Measurements from ENCODE around the gene PEX14. TPM values are rescaled to one million over a fixed set of nuclear protein-coding genes. Genes with fewer than 3 reads are reported as not detected.

PEX14 gene
- total and polyA plus RNA-seq, 5 donors from 2014 or later, result 3.5 to 22.4 (median 4.9) TPM

- H3K4me1 ChIP-seq (ENCODE audit: control insufficient read depth, insufficient read depth, low read length, poor library complexity, severe bottlenecking), result no peaks in the 10 kb centered on the region
- DNase-seq (no peak), ATAC-seq (ENCODE audit: low read depth in 2 of 2) (no peak)
- Mint-ChIP-seq H3K27me3 (no peaks in the 10 kb centered on the region), H3K36me3 (peaks cover 5% of the 10 kb centered on the region), H3K27ac (no peak overlapping the region), H3K4me1 (peaks cover 0 to 11% (median 6%) of the 10 kb centered on the region in 4 donors), H3K4me3 (no peak overlapping the region), H3K9me3 (no peaks in the 10 kb centered on the region)
- no peak overlapping the region for H3K27ac ChIP-seq (ENCODE audit: insufficient read depth, low read length, poor library complexity, severe bottlenecking)
- H3K36me3 ChIP-seq (ENCODE audit: control insufficient read depth, insufficient read depth, low read length), result peaks cover 3% of the 10 kb centered on the region
- no peak overlapping the region for H3K4me3 ChIP-seq (ENCODE audit: low read depth, low read length)
- H3K9me3 ChIP-seq (ENCODE audit: control insufficient read depth in 2 of 2, low read length in 2 of 2), result no peaks in the 10 kb centered on the region
- H3K27me3 ChIP-seq (ENCODE audit: control insufficient read depth, insufficient read depth, low read length), result no peaks in the 10 kb centered on the region
Measured at GRCh38 chr1:10593750-10594149, 119.0 kb downstream of the PEX14 start.

GRCh38 chr1:10594595-10595223, 120.0 kb downstream of the PEX14 start:
- Mint-ChIP-seq H3K4me3 (no peak overlapping the region), H3K9me3 (no peaks in the 10 kb centered on the region), H3K27me3 (no peaks in the 10 kb centered on the region), H3K4me1 (peaks cover 0 to 12% (median 6%) of the 10 kb centered on the region in 4 donors), H3K27ac (no peak overlapping the region), H3K36me3 (peaks cover 13% of the 10 kb centered on the region)
- Histone ChIP-seq H3K27me3 (ENCODE audit: control insufficient read depth, insufficient read depth, low read length) (no peaks in the 10 kb centered on the region), H3K36me3 (ENCODE audit: control insufficient read depth, insufficient read depth, low read length) (peaks cover 11% of the 10 kb centered on the region), H3K4me3 (ENCODE audit: low read depth, low read length) (no peak overlapping the region), H3K27ac (ENCODE audit: insufficient read depth, low read length, poor library complexity, severe bottlenecking) (no peak overlapping the region), H3K4me1 (ENCODE audit: control insufficient read depth, insufficient read depth, low read length, poor library complexity, severe bottlenecking) (no peaks in the 10 kb centered on the region), H3K9me3 (ENCODE audit: control insufficient read depth in 2 of 2, low read length in 2 of 2) (no peaks in the 10 kb centered on the region)
- DNase-seq (no peak), ATAC-seq (ENCODE audit: low read depth in 2 of 2) (no peak)

DNA sequence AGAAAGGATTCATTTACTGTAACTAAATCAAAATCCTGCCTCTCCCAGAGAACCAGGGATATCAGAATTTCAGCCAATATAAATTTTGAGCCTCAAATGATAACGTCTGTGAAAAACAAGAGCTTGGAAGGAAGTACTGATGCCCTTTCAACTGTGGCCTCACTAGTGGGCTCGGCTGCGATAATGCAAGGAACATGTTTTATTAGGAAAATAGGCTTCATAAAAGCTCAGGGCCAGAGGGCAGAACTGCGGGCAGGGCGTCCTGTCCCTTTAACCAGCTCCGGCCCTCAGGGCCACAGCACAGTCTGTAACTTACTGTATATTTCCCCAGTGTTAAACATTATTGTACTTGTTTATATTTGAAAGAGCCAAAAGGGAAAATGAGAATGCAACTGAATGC, 122.0 kb downstream of the PEX14 start:
- no peak overlapping the region for H3K4me3 Mint-ChIP-seq
- peaks cover 18% of the 10 kb centered on the region for H3K36me3 Mint-ChIP-seq
- peaks cover 0 to 12% (median 8%) of the 10 kb centered on the region in 4 donors for H3K4me1 Mint-ChIP-seq
- H3K4me3 ChIP-seq (ENCODE audit: low read depth, low read length), result no peak overlapping the region
- H3K27ac ChIP-seq (ENCODE audit: insufficient read depth, low read length, poor library complexity, severe bottlenecking), result no peak overlapping the region
- H3K9me3 ChIP-seq (ENCODE audit: control insufficient read depth in 2 of 2, low read length in 2 of 2), result no peaks in the 10 kb centered on the region
- H3K36me3 ChIP-seq (ENCODE audit: control insufficient read depth, insufficient read depth, low read length), result peaks cover 13% of the 10 kb centered on the region
- no peaks in the 10 kb centered on the region for H3K27me3 ChIP-seq (ENCODE audit: control insufficient read depth, insufficient read depth, low read length)
- no peaks in the 10 kb centered on the region for H3K9me3 Mint-ChIP-seq
- H3K27me3 Mint-ChIP-seq, result no peaks in the 10 kb centered on the region
- DNase-seq (no peak), ATAC-seq (ENCODE audit: low read depth in 2 of 2) (no peak)
- H3K4me1 ChIP-seq (ENCODE audit: control insufficient read depth, insufficient read depth, low read length, poor library complexity, severe bottlenecking), result no peaks in the 10 kb centered on the region
- H3K27ac Mint-ChIP-seq, result no peak overlapping the region

GRCh38 chr1:10597492-10598388, 123.0 kb downstream of the PEX14 start:
- H3K36me3 Mint-ChIP-seq, result peaks cover 23% of the 10 kb centered on the region
- ATAC-seq (ENCODE audit: low read depth in 2 of 2) (no peak), DNase-seq (no peak)
- no peak overlapping the region for H3K4me3 Mint-ChIP-seq
- no peaks in the 10 kb centered on the region for H3K9me3 Mint-ChIP-seq
- Histone ChIP-seq H3K4me3 (ENCODE audit: low read depth, low read length) (no peak overlapping the region), H3K27me3 (ENCODE audit: control insufficient read depth, insufficient read depth, low read length) (no peaks in the 10 kb centered on the region), H3K9me3 (ENCODE audit: control insufficient read depth in 2 of 2, low read length in 2 of 2) (no peaks in the 10 kb centered on the region), H3K36me3 (ENCODE audit: control insufficient read depth, insufficient read depth, low read length) (peaks cover 11% of the 10 kb centered on the region), H3K27ac (ENCODE audit: insufficient read depth, low read length, poor library complexity, severe bottlenecking) (no peak overlapping the region), H3K4me1 (ENCODE audit: control insufficient read depth, insufficient read depth, low read length, poor library complexity, severe bottlenecking) (no peaks in the 10 kb centered on the region)
- peak overlapping the region in 1 of 3 donors; percentile 44 for H3K27ac Mint-ChIP-seq
- H3K27me3 Mint-ChIP-seq, result no peaks in the 10 kb centered on the region
- peaks cover 0 to 12% (median 8%) of the 10 kb centered on the region in 4 donors for H3K4me1 Mint-ChIP-seq

DNA sequence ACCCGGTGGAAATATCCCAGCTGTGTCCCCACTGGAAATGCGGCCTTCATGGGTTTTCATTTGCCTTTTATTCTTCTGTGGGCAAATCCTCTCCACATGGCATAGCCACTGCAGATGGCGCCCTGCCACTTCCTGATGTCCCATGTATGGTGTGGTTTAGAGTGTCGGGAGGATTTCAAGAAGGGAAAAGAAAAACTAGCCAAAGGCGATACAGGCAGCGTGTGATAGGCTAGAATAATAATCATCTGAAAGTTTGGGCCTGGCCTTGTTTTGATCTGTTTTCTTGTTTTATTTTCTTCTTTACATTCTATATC, 123.6 kb downstream of the PEX14 start:
- H3K27ac ChIP-seq (ENCODE audit: insufficient read depth, low read length, poor library complexity, severe bottlenecking), result no peak overlapping the region
- DNase-seq (no peak), ATAC-seq (ENCODE audit: low read depth in 2 of 2) (no peak)
- no peak overlapping the region for H3K4me3 ChIP-seq (ENCODE audit: low read depth, low read length)
- Mint-ChIP-seq H3K36me3 (peaks cover 23% of the 10 kb centered on the region), H3K9me3 (no peaks in the 10 kb centered on the region), H3K27me3 (no peaks in the 10 kb centered on the region), H3K4me1 (peaks cover 0 to 16% (median 8%) of the 10 kb centered on the region in 4 donors), H3K27ac (peak overlapping the region in 1 of 3 donors; percentile 44), H3K4me3 (no peak overlapping the region)
- H3K36me3 ChIP-seq (ENCODE audit: control insufficient read depth, insufficient read depth, low read length), result peaks cover 11% of the 10 kb centered on the region
- no peaks in the 10 kb centered on the region for H3K4me1 ChIP-seq (ENCODE audit: control insufficient read depth, insufficient read depth, low read length, poor library complexity, severe bottlenecking)
- no peaks in the 10 kb centered on the region for H3K27me3 ChIP-seq (ENCODE audit: control insufficient read depth, insufficient read depth, low read length)
- no peaks in the 10 kb centered on the region for H3K9me3 ChIP-seq (ENCODE audit: control insufficient read depth in 2 of 2, low read length in 2 of 2)

DNA sequence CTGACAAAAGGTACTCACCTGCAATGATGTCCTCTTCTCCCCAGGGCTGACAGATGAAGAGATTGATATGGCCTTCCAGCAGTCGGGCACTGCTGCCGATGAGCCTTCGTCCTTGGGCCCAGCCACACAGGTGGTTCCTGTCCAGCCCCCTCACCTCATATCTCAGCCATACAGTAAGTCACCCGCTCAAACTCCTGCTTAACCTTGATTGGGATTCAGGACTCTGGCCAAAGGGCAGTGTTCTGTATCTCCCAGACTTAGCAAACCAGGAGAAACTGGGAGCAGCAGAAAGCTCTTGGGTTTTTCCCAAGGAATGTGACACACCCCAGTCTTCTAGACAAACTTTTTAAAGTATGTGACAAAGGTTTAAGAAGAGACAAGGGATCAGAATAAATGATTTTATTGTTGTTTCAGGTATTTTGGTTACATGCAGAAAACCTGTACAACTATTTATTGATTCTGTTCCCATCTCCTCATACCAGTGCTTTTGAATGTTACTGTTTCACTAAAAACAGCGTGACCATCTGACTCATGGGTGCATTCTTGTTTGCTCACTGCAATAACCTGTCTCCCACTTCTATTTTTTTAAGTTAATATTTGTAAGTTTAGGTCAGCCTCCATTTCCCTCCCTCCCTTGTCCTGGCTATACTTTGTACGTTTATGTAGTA, 124.6 kb downstream of the PEX14 start:
- Histone ChIP-seq H3K27me3 (ENCODE audit: control insufficient read depth, insufficient read depth, low read length) (no peaks in the 10 kb centered on the region), H3K4me1 (ENCODE audit: control insufficient read depth, insufficient read depth, low read length, poor library complexity, severe bottlenecking) (no peaks in the 10 kb centered on the region), H3K4me3 (ENCODE audit: low read depth, low read length) (no peak overlapping the region), H3K36me3 (ENCODE audit: control insufficient read depth, insufficient read depth, low read length) (peaks cover 11% of the 10 kb centered on the region), H3K27ac (ENCODE audit: insufficient read depth, low read length, poor library complexity, severe bottlenecking) (no peak overlapping the region), H3K9me3 (ENCODE audit: control insufficient read depth in 2 of 2, low read length in 2 of 2) (no peaks in the 10 kb centered on the region)
- Mint-ChIP-seq H3K4me1 (peaks cover 0 to 16% (median 7%) of the 10 kb centered on the region in 4 donors), H3K27me3 (no peaks in the 10 kb centered on the region), H3K9me3 (no peaks in the 10 kb centered on the region), H3K4me3 (no peak overlapping the region), H3K27ac (peak overlapping the region in 1 of 3 donors; percentile 44), H3K36me3 (peaks cover 23% of the 10 kb centered on the region)
- no peak for DNase-seq
- ATAC-seq (ENCODE audit: low read depth in 2 of 2), result no peak

- no peak for ATAC-seq (ENCODE audit: low read depth in 2 of 2)
- Histone ChIP-seq H3K9me3 (ENCODE audit: control insufficient read depth in 2 of 2, low read length in 2 of 2) (no peaks in the 10 kb centered on the region), H3K27ac (ENCODE audit: insufficient read depth, low read length, poor library complexity, severe bottlenecking) (no peak overlapping the region), H3K4me1 (ENCODE audit: control insufficient read depth, insufficient read depth, low read length, poor library complexity, severe bottlenecking) (no peaks in the 10 kb centered on the region), H3K36me3 (ENCODE audit: control insufficient read depth, insufficient read depth, low read length) (peaks cover 18% of the 10 kb centered on the region), H3K4me3 (ENCODE audit: low read depth, low read length) (no peak overlapping the region), H3K27me3 (ENCODE audit: control insufficient read depth, insufficient read depth, low read length) (no peaks in the 10 kb centered on the region)
- H3K4me1 Mint-ChIP-seq, result peaks cover 0 to 10% (median 2%) of the 10 kb centered on the region in 4 donors
- no peak for DNase-seq
- no peaks in the 10 kb centered on the region for H3K9me3 Mint-ChIP-seq
- H3K4me3 Mint-ChIP-seq, result no peak overlapping the region
- H3K27me3 Mint-ChIP-seq, result no peaks in the 10 kb centered on the region
- H3K36me3 Mint-ChIP-seq, result peaks cover 29% of the 10 kb centered on the region
- H3K27ac Mint-ChIP-seq, result no peak overlapping the region
Measured at GRCh38 chr1:10601342-10602070, 126.8 kb downstream of the PEX14 start.

Measured in CD4-positive, CD25-positive, alpha-beta regulatory T cell (primary cell).